Measurements from ENCODE around the gene SLC38A11.

GRCh38 chr2:164873210-164873908 lies 82.0 kb downstream of the SLC38A11 start:
- TF ChIP-seq CTCF (IDR thresholded peaks at IDR 0.05) = no peak
- TF ChIP-seq POLR2A (IDR thresholded peaks at IDR 0.05) = no peak

Data from vagina (tissue), 2 donors.